ENCODE data around the gene DNPH1. TPM values are rescaled to one million over a fixed set of nuclear protein-coding genes. Genes with fewer than 3 reads are reported as not detected.

Gene DNPH1
- total and polyA plus RNA-seq, 2 of the 8 experiments (the other 6 are each of a cell fraction or from before 2014, with no cell fraction given), result 33.9 to 134 TPM

GRCh38 chr6:43219814-43220213, 9.5 kb downstream of the DNPH1 start (continued):
- TF ChIP-seq CHD7 (IDR thresholded peaks at IDR 0.05; ENCODE audit: insufficient replicate concordance, low read length) (no peak), CBX8 (IDR thresholded peaks at IDR 0.05; ENCODE audit: borderline replicate concordance, low read depth, low read length) (no peak), BRCA1 (IDR thresholded peaks at IDR 0.05; ENCODE audit: low read depth, low read length) (no peak), JUND (IDR thresholded peaks at IDR 0.05; ENCODE audit: low read length) (no peak), CTBP2 (IDR thresholded peaks at IDR 0.05; ENCODE audit: borderline replicate concordance, insufficient read depth, insufficient read length, low read length) (no peak)
